Measurements from ENCODE around the gene GPR37L1.
"Not testable (repeated sequence)": the region's sequence is repeated elsewhere in the genome, so short reads cannot be mapped to it uniquely, and the experiment has no call there.

The GPR37L1 gene

DNA sequence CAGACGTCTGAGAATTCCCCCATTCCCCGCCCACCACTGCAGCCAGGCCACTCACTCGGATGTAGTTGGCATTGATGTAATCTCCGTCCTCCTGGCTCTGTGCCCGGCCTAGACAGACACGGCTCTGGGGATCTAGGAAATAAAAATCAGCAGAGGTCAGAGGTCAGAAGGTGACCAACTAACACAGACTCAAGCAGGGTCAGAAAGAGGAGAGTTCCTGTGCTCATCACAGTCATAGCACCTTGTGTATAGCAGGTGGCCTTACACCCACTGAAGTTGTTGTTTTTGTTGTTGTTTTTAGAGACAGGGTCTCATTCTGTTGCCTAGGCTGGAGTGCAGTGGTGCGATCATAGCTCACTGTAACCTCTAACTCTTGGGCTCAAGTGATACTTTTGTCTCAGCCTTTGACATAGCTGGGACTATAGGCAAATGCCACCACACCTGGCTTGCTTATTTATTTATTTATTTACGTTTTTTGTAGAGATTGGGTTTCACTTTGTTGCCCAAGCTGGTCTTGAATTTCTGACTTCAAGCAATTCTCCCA, 32.8 kb downstream of the GPR37L1 start:
- DNase-seq, result no peak

GRCh38 chr1:202156590-202156989, 33.9 kb downstream of the GPR37L1 start:
- DNase-seq, result no peak

GRCh38 chr1:202157945-202158344, 35.2 kb downstream of the GPR37L1 start:
- DNase-seq, result no peak

DNA sequence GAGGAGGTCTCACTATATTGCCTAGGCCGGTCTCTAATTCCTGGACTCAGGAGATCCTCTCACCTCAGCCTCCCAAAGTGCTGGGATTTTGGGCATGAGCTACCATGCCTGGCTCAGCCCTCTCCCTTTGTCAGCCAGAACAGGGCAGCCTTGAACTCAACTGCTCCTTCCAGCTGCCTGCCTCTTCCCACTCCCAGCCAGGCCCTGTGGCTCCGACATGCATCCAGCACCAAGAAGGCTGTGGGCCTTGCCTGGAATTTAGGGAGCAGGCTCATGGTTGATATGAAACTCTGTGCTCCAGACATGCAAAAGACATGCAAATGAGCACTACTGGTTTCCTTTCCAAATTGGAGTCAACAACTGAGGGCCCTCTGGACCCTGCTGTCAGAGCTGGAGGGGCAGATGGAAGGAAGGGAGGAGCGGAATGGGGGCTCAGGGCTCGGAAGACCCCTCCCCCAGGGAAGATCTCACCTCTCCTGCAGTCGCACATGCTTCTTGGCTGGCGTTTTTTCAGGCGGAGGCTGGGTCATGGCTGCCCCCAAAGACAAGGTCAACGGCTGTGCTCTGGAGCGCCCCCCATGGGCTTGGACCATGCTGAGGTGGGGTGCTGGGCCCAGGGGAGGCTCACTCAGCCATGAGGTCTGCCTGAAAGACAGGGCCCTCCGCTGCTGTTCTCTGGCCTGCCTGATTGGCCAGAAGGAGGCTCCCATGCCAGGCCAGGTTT, 36.3 kb downstream of the GPR37L1 start:
- DNase-seq, result no peak

- peak; percentile 68 for DNase-seq
Measured at GRCh38 chr1:202159534-202160371, 37.0 kb downstream of the GPR37L1 start.

DNA sequence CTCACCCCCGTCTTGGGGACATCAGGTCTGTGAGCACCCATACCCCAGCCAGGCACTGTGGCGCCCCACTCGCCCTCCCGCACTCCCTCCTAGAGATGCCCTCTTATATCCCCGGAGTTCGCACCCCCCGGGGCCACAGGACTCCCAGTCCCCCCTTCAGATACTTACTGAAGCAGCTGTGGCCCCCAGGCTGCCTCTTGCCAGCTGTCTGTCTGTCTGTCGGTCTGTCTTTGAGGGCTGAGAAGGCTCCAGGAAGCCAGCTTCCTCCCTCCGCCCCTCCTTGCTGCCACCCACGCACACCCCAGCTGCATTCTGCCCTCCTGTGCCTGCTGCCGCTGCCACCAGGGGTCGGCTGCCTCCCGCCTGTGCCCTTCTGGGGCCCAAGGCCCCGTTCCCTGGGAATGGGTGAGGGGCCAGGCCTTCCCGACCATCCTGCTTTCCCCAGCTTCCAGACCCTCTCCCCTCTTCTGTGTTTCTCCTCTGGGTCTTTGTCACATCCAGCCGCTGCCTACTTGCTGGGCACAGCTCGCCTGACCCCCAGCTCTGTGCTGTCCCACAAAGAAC, 37.7 kb downstream of the GPR37L1 start, which contains the start of gene PTPN7:
Gene PTPN7, minus strand, starts transcription at position 226 of the 564 bp plus-strand sequence. CDS start 1,200 bp downstream, outside the sequence.
- DNase-seq, result peak; percentile 92

GRCh38 chr1:202161151-202162046, 38.7 kb downstream of the GPR37L1 start:
- no peak for DNase-seq

- peak; percentile 38 for DNase-seq
Measured at GRCh38 chr1:202162047-202162417, 39.3 kb downstream of the GPR37L1 start.

DNA sequence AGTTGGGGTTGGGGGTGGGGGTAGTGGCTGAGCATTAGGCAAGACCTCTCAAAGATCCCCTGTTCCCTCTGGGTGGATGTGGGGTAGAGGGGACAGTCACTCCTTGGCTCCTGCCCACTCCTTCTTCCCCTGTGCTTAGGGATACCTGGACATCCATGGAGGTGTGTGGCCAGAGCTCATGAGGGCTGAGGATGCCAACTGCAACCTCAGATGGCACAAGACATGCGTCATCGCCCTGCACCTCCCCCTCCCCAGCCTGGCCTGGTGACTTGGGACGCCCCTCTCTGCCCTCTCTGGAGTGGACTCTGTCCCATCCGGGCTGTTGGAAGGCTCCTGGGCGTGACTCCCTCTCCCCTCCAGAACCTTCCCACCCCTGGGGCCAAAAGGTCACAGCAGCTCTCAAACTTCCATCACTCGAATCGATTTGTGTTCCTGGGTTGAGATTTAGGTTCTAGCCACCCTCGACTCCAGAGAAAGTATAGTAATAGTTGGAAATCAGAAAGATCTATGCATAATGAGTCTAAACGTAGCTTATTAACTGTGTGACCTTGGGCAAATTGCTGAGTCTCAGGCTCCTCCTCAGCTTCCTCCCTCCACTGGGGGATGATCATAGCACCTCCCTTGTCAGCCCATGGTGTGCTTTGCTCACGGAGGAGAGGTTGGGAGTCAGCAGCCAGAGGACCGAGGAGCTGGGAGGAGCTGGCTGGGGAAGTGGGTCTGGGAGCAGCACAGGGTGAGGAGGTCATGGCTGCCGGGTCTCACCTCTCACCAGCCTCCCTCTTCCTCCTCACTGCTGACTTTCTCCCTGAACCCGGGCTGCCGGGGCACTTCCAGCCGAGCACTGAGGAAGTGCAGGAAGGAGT, 39.9 kb downstream of the GPR37L1 start:
- DNase-seq, result no peak

DNA sequence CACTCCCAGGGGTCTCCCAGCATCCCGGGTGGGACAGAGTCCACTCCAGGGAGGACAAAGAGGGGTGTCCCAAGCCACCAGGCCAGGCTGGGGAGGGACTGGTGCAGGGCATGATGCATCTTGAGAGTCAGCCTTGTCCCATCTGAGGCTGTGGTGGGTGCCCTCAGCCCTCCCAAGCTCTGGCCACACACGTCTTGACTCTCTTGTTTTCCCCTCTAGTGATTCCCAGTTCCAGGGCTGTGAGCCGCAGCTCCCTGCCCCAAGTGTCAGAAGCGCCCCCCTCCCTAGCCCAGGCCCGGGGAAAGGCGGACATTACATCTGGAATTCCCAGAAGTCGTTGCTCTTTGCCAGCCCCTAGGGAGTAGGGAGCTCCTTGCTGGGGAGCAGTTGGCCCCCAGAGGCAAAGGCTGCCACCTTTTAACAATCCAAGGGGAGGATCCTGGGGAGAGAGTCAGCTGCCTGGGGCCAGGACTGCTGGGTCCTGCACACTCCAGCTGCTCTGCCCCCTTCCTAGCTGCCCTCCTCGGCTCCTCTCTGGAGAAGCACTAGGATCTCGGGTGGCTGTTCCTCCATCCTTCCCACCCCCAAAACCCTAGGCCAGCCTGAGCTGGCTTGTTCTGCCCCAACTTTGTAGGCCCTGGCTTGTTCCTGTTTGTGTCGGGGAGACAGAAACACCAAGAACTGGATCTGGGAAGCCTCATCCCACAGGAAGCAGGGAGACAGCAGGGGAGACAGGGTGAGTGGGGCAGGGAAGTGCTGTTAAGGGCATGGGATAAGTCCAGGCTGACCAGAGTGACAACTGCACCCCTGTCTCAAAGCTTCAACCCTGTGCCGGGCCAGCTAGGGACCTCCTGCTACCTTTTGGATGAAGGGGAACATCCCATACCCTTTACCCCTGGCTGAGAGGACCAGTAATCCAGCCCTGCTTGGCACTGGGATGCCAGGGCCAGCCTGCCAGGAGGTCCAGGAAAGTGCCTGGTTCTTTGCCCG, 40.9 kb downstream of the GPR37L1 start:
- no peak for DNase-seq

DNA sequence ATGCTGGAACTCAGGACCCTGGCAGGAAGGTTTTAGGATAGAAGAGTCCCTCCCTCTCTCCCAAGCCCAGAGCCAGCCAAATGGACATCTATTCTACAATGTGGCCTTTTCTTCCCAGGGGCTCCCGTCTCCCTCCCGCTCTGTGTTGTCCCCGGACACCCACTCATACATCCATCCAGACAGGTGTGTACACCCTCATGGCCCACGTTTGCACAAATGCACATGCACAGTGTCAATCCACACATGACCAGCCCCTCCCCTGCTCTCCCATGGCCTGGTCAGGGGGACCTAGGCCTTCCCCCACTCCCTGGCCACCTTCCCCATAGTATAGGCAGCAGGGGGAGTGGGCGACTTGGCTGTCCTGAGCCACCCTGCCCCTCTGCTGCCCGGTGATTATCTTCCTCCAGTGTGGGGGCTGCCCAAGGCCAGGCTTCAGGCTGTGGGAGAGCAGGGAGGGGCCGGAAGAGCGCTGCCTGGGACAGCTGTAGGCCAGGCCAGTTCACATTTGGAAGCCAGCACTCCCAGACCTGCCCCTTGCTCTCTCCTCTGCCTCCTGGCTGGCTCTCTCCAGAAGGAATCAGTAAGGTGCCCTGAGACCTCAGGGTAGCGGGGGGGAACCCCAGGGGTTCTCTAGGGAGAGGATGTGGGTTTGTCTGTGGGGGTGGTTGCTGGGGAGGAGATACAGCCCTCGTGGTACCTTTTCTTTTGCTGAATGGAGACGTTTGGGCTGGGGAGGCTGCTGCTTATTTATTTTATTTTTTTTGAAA, 41.7 kb downstream of the GPR37L1 start:
- peak; percentile 57 for DNase-seq

GRCh38 chr1:202165267-202165941, 42.7 kb downstream of the GPR37L1 start:
- DNase-seq, result peak; percentile 57

- no peak for DNase-seq
Measured at GRCh38 chr1:202165942-202166843, 43.5 kb downstream of the GPR37L1 start.

- not testable (repeated sequence) for DNase-seq
Measured at GRCh38 chr1:202167054-202167453, 44.3 kb downstream of the GPR37L1 start.

GRCh38 chr1:202167708-202168415, 45.1 kb downstream of the GPR37L1 start:
- no peak for DNase-seq

GRCh38 chr1:202168861-202169260, 46.1 kb downstream of the GPR37L1 start:
- no peak for DNase-seq

GRCh38 chr1:202170726-202171125, 48.0 kb downstream of the GPR37L1 start:
- DNase-seq, result no peak
